ENCODE data around the gene KLF7. TPM values are rescaled to one million over a fixed set of nuclear protein-coding genes. Genes with fewer than 3 reads are reported as not detected.

Gene KLF7
- total RNA-seq, 1 experiment from 2014 or later = 15.4 TPM

- POLR2A ChIA-PET = no interaction called here
- H3K27me3 ChIP-seq (ENCODE audit: insufficient read depth, low read length) = no peaks in the 10 kb centered on the region
- no peaks in the 10 kb centered on the region for H4K20me1 ChIP-seq (ENCODE audit: insufficient read depth)
- BruUV-seq (replicated peaks) = no TSS peak
- RAD21 ChIA-PET (ENCODE audit: low non-redundant PET in 1 of 2, low total read pairs in 2 of 2, uncharacterized antibody in 2 of 2, unreplicated experiment in 2 of 2) = no interaction called here
- no peak overlapping the region for H3K4me3 ChIP-seq (replicated peaks in 1 of 2; ENCODE audit: low read depth in 1 of 2, low read length in 2 of 2)
- ATAC-seq = no peak
- no peak overlapping the region for H3K4me2 ChIP-seq (ENCODE audit: low read length)
- H3K9ac ChIP-seq (ENCODE audit: low read length) = no peak overlapping the region
- no peaks in the 10 kb centered on the region for H3K9me2 ChIP-seq (ENCODE audit: insufficient read depth)
- no peaks in the 10 kb centered on the region for H3K4me1 ChIP-seq (ENCODE audit: control insufficient read depth in 1 of 2, insufficient read depth in 2 of 2, low read length in 2 of 2)
- CTCF ChIA-PET = no interaction called here
- TF ChIP-seq JUND (IDR thresholded peaks at IDR 0.05) = no peak
- no peak for TF ChIP-seq MAX (IDR thresholded peaks at IDR 0.05)
- no peaks in the 10 kb centered on the region for H3K36me3 ChIP-seq (ENCODE audit: control insufficient read depth in 1 of 2, insufficient read depth in 2 of 2, low read length in 2 of 2)
- H3K27ac ChIP-seq (ENCODE audit: low read depth, low read length) = no peak overlapping the region
- no peak overlapping the region for H2AFZ ChIP-seq (ENCODE audit: low read depth, low read length, poor library complexity, severe bottlenecking)
- H3K79me2 ChIP-seq (ENCODE audit: insufficient read depth, low read length) = no peaks in the 10 kb centered on the region
- intact Hi-C loops (cut with micrococcal nuclease) = no loop called here
- H3K9me3 ChIP-seq (ENCODE audit: control insufficient read depth in 1 of 2, insufficient read depth in 1 of 2, low read depth in 1 of 2, low read length in 2 of 2) = no peaks in the 10 kb centered on the region
- no peak for DNase-seq (ENCODE audit: low read depth, low spot score)
Observed at GRCh38 chr2:207087046-207087902, 78.5 kb downstream of the KLF7 start.

- Histone ChIP-seq H3K9me2 (ENCODE audit: insufficient read depth) (no peaks in the 10 kb centered on the region), H2AFZ (ENCODE audit: low read depth, low read length, poor library complexity, severe bottlenecking) (no peak overlapping the region), H3K4me2 (ENCODE audit: low read length) (no peak overlapping the region), H3K79me2 (ENCODE audit: insufficient read depth, low read length) (no peaks in the 10 kb centered on the region), H3K4me3 (replicated peaks in 1 of 2; ENCODE audit: low read depth in 1 of 2, low read length in 2 of 2) (no peak overlapping the region), H3K27me3 (ENCODE audit: insufficient read depth, low read length) (no peaks in the 10 kb centered on the region), H3K36me3 (ENCODE audit: control insufficient read depth in 1 of 2, insufficient read depth in 2 of 2, low read length in 2 of 2) (no peaks in the 10 kb centered on the region), H3K9me3 (ENCODE audit: control insufficient read depth in 1 of 2, insufficient read depth in 1 of 2, low read depth in 1 of 2, low read length in 2 of 2) (no peaks in the 10 kb centered on the region), H4K20me1 (ENCODE audit: insufficient read depth) (no peaks in the 10 kb centered on the region), H3K4me1 (ENCODE audit: control insufficient read depth in 1 of 2, insufficient read depth in 2 of 2, low read length in 2 of 2) (no peaks in the 10 kb centered on the region), H3K9ac (ENCODE audit: low read length) (no peak overlapping the region), H3K27ac (ENCODE audit: low read depth, low read length) (no peak overlapping the region)
- intact Hi-C loops (cut with micrococcal nuclease) = no loop called here
- DNase-seq (ENCODE audit: low read depth, low spot score) (no peak), ATAC-seq (no peak)
- RAD21 ChIA-PET (ENCODE audit: low non-redundant PET in 1 of 2, low total read pairs in 2 of 2, uncharacterized antibody in 2 of 2, unreplicated experiment in 2 of 2) = no interaction called here
- CTCF ChIA-PET = no interaction called here
- POLR2A ChIA-PET = no interaction called here
- no TSS peak for BruUV-seq (replicated peaks)
- TF ChIP-seq ATF3 (IDR thresholded peaks at IDR 0.05) (no peak), SP1 (IDR thresholded peaks at IDR 0.05; ENCODE audit: low read depth) (no peak), MAX (IDR thresholded peaks at IDR 0.05) (no peak), ELF1 (IDR thresholded peaks at IDR 0.05; ENCODE audit: borderline replicate concordance, low read depth) (no peak), YY1 (IDR thresholded peaks at IDR 0.05; ENCODE audit: extremely low read depth, insufficient replicate concordance, low read depth, low read length) (no peak), CTCF (IDR thresholded peaks at IDR 0.05 in 2 of 3, conservative IDR thresholded peaks at IDR 0.05 in 1 of 3; ENCODE audit: borderline replicate concordance in 1 of 3, insufficient read depth in 1 of 3, low read depth in 2 of 3, low read length in 2 of 3) (no peak), RAD21 (IDR thresholded peaks at IDR 0.05; ENCODE audit: low read depth) (no peak), CBX3 (IDR thresholded peaks at IDR 0.05; ENCODE audit: low read depth) (no peak), REST (IDR thresholded peaks at IDR 0.05; ENCODE audit: low read depth) (no peak)
Observed at GRCh38 chr2:207086136-207086535, 79.6 kb downstream of the KLF7 start.
